GM12878 (cell line): ENCODE measurements around the gene RAPGEF1. TPM values are rescaled to one million over a fixed set of nuclear protein-coding genes. Genes with fewer than 3 reads are reported as not detected.
A peak's percentile ranks its signal among the peaks of the same experiment; 100 is the strongest.

Experiments used
- ASH2L ChIP-seq: fragments of 300-600, 200-600 bp; sonication (generic); IDR thresholded peaks from 2 replicates; pipeline ENCODE4 v1.6.1; 2017; ENCODE audit warnings: low read depth, mild to moderate bottlenecking, borderline replicate concordance
- BCL11A ChIP-seq: IDR thresholded peaks from 2 replicates; pipeline ENCODE4 v1.6.1; 2011; ENCODE audit warnings: low read depth, low read length
- CBX5 ChIP-seq: sonication (generic); IDR thresholded peaks from 2 replicates; pipeline ENCODE4 v1.6.1; 2016; ENCODE audit warnings: low read depth, moderate library complexity, mild to moderate bottlenecking, inconsistent platforms
- DPF2 ChIP-seq: fragments of 450-650 bp; IDR thresholded peaks from 2 replicates; pipeline ENCODE4 v1.6.1; 2017; ENCODE audit warnings: mild to moderate bottlenecking
- EP300 ChIP-seq, 2 experiments: fragments of 150-350 bp in 1 of 2; IDR thresholded peaks; 2 replicates each; pipeline ENCODE4 v1.6.1; 2011 to 2012; ENCODE audit warnings: low read depth in 2 of 2, low read length in 2 of 2, borderline replicate concordance in 1 of 2, improper control_type of control experiment in 1 of 2, inconsistent platforms in 1 of 2; ENCODE audit not compliant: control insufficient read depth in 1 of 2
- HDAC2 ChIP-seq: fragments of 200-600 bp; sonication (generic); IDR thresholded peaks from 2 replicates; pipeline ENCODE4 v1.6.1; 2017
- HDAC6 ChIP-seq: fragments of 200-600 bp; sonication (generic); IDR thresholded peaks from one replicate; pipeline ENCODE4 v1.8.0; 2017; ENCODE audit warnings: antibody characterized with exemption; ENCODE audit not compliant: unreplicated experiment
- IKZF1 ChIP-seq: fragments of 450-650 bp; conservative IDR thresholded peaks from 2 replicates; pipeline ENCODE4 v1.6.1; 2017; ENCODE audit warnings: antibody characterized with exemption, mild to moderate bottlenecking
- IRF3 ChIP-seq: fragments of 450-650 bp; IDR thresholded peaks from 2 replicates; pipeline ENCODE4 v1.6.1; 2014; ENCODE audit warnings: mild to moderate bottlenecking
- IRF4 ChIP-seq: IDR thresholded peaks from 2 replicates; pipeline ENCODE4 v1.6.1; 2011; ENCODE audit warnings: low read depth, low read length
- KDM1A ChIP-seq: fragments of 200-600 bp; sonication (generic); IDR thresholded peaks from 2 replicates; pipeline ENCODE4 v1.6.1; 2016; ENCODE audit warnings: borderline replicate concordance
- MXI1 ChIP-seq: fragments of 150-350 bp; IDR thresholded peaks from 2 replicates; pipeline ENCODE4 v1.6.1; 2011; ENCODE audit warnings: low read depth, mild to moderate bottlenecking, inconsistent platforms, low read length, improper control_type of control experiment
- PML ChIP-seq: IDR thresholded peaks from 2 replicates; pipeline ENCODE4 v1.6.1; 2012; ENCODE audit warnings: low read length, inconsistent platforms
- RAD21 ChIP-seq: IDR thresholded peaks from 2 replicates; pipeline ENCODE4 v1.6.1; 2011; ENCODE audit warnings: mild to moderate bottlenecking, low read depth, low read length, moderate library complexity; ENCODE audit not compliant: insufficient read depth
- RAD51 ChIP-seq: fragments of 450-650 bp; IDR thresholded peaks from 2 replicates; pipeline ENCODE4 v1.6.1; 2016; ENCODE audit warnings: moderate library complexity, mild to moderate bottlenecking, inconsistent platforms
- RBBP5 ChIP-seq: fragments of 200-600 bp; sonication (generic); conservative IDR thresholded peaks from 2 replicates; pipeline ENCODE4 v1.6.1; 2016
- RCOR1 ChIP-seq: conservative IDR thresholded peaks from 2 replicates; pipeline ENCODE4 v1.6.1; 2012; ENCODE audit warnings: low read depth, low read length, improper control_type of control experiment
- SIX5 ChIP-seq: IDR thresholded peaks from 2 replicates; pipeline ENCODE4 v1.6.1; 2011; ENCODE audit warnings: mild to moderate bottlenecking, low read depth, low read length, moderate library complexity; ENCODE audit not compliant: severe bottlenecking
- STAT1 ChIP-seq: fragments of 450-650 bp; conservative IDR thresholded peaks from 2 replicates; pipeline ENCODE4 v1.6.1; 2014; ENCODE audit warnings: antibody characterized with exemption, mild to moderate bottlenecking
- SUZ12 ChIP-seq: fragments of 200-600 bp; sonication (generic); IDR thresholded peaks from one replicate; pipeline ENCODE4 v1.6.1; 2018; ENCODE audit warnings: antibody characterized with exemption, mild to moderate bottlenecking; ENCODE audit not compliant: unreplicated experiment
- ZBED1 ChIP-seq: IDR thresholded peaks from 2 replicates; pipeline ENCODE4 v1.6.1; 2016; ENCODE audit warnings: borderline replicate concordance
- ZBTB4 ChIP-seq: fragments of 450-650 bp; formaldehyde crosslinking; IDR thresholded peaks from 2 replicates; pipeline ENCODE4 v1.4.0; 2022; ENCODE audit warnings: mild to moderate bottlenecking, moderate library complexity
- ZNF217 ChIP-seq: fragments of 450-650 bp; IDR thresholded peaks from 2 replicates; pipeline ENCODE4 v1.6.1; 2017; ENCODE audit warnings: antibody characterized with exemption, mild to moderate bottlenecking
- ZSCAN29 ChIP-seq: fragments of 450-650 bp; IDR thresholded peaks from 2 replicates; pipeline ENCODE4 v1.6.1; 2017; ENCODE audit warnings: mild to moderate bottlenecking, moderate library complexity
- polyA plus RNA-seq, 11 experiments: library from polyadenylated mRNA; depleted of rRNA in 4 of 11; unstranded in 6 of 11; stranded (reverse) in 5 of 11; fragments of >200 nt; fragmentation: Nextera tagmentation in 4 of 11; fragmentation: Illumina TruSeq in 1 of 11; extraction: Ambion mirVana in 4 of 11; extraction: Trizol in 1 of 11; gene quantifications; 1 replicate in 1 of 11; 2 replicates in 10 of 11; pipeline versions ENCODE4 v1.2.1 to v1.2.3, GENCODE V29; 2011 to 2016; ENCODE audit warnings: inconsistent platforms in 2 of 11, missing spikeins in 2 of 11, low read depth in 1 of 11
- total RNA-seq, 4 experiments: library from RNA; depleted of rRNA in 3 of 4; stranded (reverse); fragments of >200 nt in 3 of 4; fragmentation: Illumina TruSeq in 1 of 4; extraction: Trizol in 1 of 4; gene quantifications; 2 replicates each; pipeline versions ENCODE4 v1.2.1 to v1.2.3, GENCODE V29; 2013 to 2021
- TF ChIP-seq, protein P1 (sequence below): fragments of 450-650 bp; IDR thresholded peaks from 2 replicates; pipeline ENCODE4 v1.6.1; 2017; ENCODE audit warnings: antibody characterized with exemption, mild to moderate bottlenecking, moderate library complexity

The RAPGEF1 gene
- total and polyA plus RNA-seq, 10 of the 15 experiments (the other 5 are each of a cell fraction or from before 2014, with no cell fraction given) = 0.42 to 113 (median 45.9) TPM

GRCh38 chr9:131621551-131622358 lies 118.1 kb downstream of the RAPGEF1 start (continued):
- peak; percentile 7 to 44; a peak in 1 of 4 replicates for TF ChIP-seq EP300 (IDR thresholded peaks at IDR 0.05; ENCODE audit: borderline replicate concordance in 1 of 2, control insufficient read depth in 1 of 2, low read depth in 2 of 2, low read length in 2 of 2)
- TF ChIP-seq IRF3 = no peak
- TF ChIP-seq ZBED1 = peak; percentile 24; the same call in 1 of the 2 replicates
- TF ChIP-seq CBX5 = no peak
- TF ChIP-seq HDAC6 = no peak
- TF ChIP-seq RAD21 = no peak
- no peak for TF ChIP-seq KDM1A
- TF ChIP-seq ASH2L = no peak
- no peak for TF ChIP-seq SUZ12
- no peak for TF ChIP-seq IRF4
- no peak for TF ChIP-seq STAT1
- TF ChIP-seq RCOR1 = no peak; the same call in 1 of the 2 replicates
- TF ChIP-seq ZBTB4 (CRISPR knock-in tag) = no peak
- 0 out of 2 replicates have a peak, but pooled peaks have one; percentile 23 for TF ChIP-seq BCL11A
- TF ChIP-seq, protein P1, sequence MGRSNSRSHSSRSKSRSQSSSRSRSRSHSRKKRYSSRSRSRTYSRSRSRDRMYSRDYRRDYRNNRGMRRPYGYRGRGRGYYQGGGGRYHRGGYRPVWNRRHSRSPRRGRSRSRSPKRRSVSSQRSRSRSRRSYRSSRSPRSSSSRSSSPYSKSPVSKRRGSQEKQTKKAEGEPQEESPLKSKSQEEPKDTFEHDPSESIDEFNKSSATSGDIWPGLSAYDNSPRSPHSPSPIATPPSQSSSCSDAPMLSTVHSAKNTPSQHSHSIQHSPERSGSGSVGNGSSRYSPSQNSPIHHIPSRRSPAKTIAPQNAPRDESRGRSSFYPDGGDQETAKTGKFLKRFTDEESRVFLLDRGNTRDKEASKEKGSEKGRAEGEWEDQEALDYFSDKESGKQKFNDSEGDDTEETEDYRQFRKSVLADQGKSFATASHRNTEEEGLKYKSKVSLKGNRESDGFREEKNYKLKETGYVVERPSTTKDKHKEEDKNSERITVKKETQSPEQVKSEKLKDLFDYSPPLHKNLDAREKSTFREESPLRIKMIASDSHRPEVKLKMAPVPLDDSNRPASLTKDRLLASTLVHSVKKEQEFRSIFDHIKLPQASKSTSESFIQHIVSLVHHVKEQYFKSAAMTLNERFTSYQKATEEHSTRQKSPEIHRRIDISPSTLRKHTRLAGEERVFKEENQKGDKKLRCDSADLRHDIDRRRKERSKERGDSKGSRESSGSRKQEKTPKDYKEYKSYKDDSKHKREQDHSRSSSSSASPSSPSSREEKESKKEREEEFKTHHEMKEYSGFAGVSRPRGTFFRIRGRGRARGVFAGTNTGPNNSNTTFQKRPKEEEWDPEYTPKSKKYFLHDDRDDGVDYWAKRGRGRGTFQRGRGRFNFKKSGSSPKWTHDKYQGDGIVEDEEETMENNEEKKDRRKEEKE = no peak
- TF ChIP-seq ZNF217 = no peak
- peak; percentile 77 for TF ChIP-seq MXI1
- no peak for TF ChIP-seq ZSCAN29
- TF ChIP-seq SIX5 = no peak
- no peak; the same call in 1 of the 2 replicates for TF ChIP-seq PML
- TF ChIP-seq HDAC2 = no peak
- TF ChIP-seq RAD51 = no peak
- peak; percentile 79 for TF ChIP-seq IKZF1
- peak; percentile 70 for TF ChIP-seq DPF2
- TF ChIP-seq RBBP5 = no peak
